GM15510 (cell line): ENCODE data around the gene LMAN2L.

Experiments
- POLR2A ChIP-seq: IDR thresholded peaks from 3 replicates; pipeline ENCODE4 v1.6.1; 2011; ENCODE audit warnings: borderline replicate concordance; ENCODE audit not compliant: insufficient read length; ENCODE audit errors: extremely low read depth

The LMAN2L gene

GRCh38 chr2:96739076-96739632 is 710 bp downstream of the LMAN2L start:
- TF ChIP-seq POLR2A: no peak

GRCh38 chr2:96737831-96738230 is 2.0 kb downstream of the LMAN2L start:
- TF ChIP-seq POLR2A: no peak

GRCh38 chr2:96737251-96737650 is 2.6 kb downstream of the LMAN2L start:
- no peak for TF ChIP-seq POLR2A

- TF ChIP-seq POLR2A: no peak
Observed at GRCh38 chr2:96734880-96735583, 4.8 kb downstream of the LMAN2L start.

GRCh38 chr2:96733931-96734330 is 5.9 kb downstream of the LMAN2L start:
- no peak for TF ChIP-seq POLR2A

GRCh38 chr2:96730212-96730611 is 9.7 kb downstream of the LMAN2L start:
- TF ChIP-seq POLR2A: no peak

GRCh38 chr2:96729748-96730147 is 10.1 kb downstream of the LMAN2L start:
- no peak for TF ChIP-seq POLR2A

GRCh38 chr2:96727431-96727830 is 12.4 kb downstream of the LMAN2L start:
- TF ChIP-seq POLR2A: no peak

- no peak for TF ChIP-seq POLR2A
Observed at GRCh38 chr2:96726131-96726530, 13.7 kb downstream of the LMAN2L start.

GRCh38 chr2:96716388-96716787 is 23.5 kb downstream of the LMAN2L start:
- no peak for TF ChIP-seq POLR2A

GRCh38 chr2:96715658-96716057 is 24.2 kb downstream of the LMAN2L start:
- no peak for TF ChIP-seq POLR2A

GRCh38 chr2:96710985-96711384 is 28.9 kb downstream of the LMAN2L start:
- no peak for TF ChIP-seq POLR2A

GRCh38 chr2:96703021-96703751 is 36.7 kb downstream of the LMAN2L start:
- no peak for TF ChIP-seq POLR2A

GRCh38 chr2:96702098-96702785 is 37.6 kb downstream of the LMAN2L start:
- no peak for TF ChIP-seq POLR2A

- no peak for TF ChIP-seq POLR2A
Observed at GRCh38 chr2:96701636-96702035, 38.2 kb downstream of the LMAN2L start.
